H54 (cell line): ENCODE data around the gene FHIT.

ENCODE experiments used
- DNase-seq: peaks from one replicate; pipeline ENCODE4 v3.0.0; 2011; ENCODE audit warnings: low spot score, mixed read lengths; ENCODE audit not compliant: insufficient read length
- FAIRE-seq: peaks from 3 replicates; lab custom pipeline; 2011; peaks lifted over from hg19 to GRCh38; lab: Jason Lieb, UNC
- POLR2A ChIP-seq: IDR thresholded peaks from 2 replicates; pipeline ENCODE4 v1.6.1; 2011; ENCODE audit warnings: low read depth, mild to moderate bottlenecking, low read length

Gene FHIT

GRCh38 chr3:60323180-60323579 is 928.1 kb downstream of the FHIT start:
- no peak for TF ChIP-seq POLR2A

GRCh38 chr3:60322298-60322856 is 928.9 kb downstream of the FHIT start:
- DNase-seq: no peak
- no peak for TF ChIP-seq POLR2A
- FAIRE-seq: no peak

More at GRCh38 chr3:60323180-60323579, 928.1 kb downstream of the FHIT start:
- no peak for FAIRE-seq
- no peak for DNase-seq

DNA sequence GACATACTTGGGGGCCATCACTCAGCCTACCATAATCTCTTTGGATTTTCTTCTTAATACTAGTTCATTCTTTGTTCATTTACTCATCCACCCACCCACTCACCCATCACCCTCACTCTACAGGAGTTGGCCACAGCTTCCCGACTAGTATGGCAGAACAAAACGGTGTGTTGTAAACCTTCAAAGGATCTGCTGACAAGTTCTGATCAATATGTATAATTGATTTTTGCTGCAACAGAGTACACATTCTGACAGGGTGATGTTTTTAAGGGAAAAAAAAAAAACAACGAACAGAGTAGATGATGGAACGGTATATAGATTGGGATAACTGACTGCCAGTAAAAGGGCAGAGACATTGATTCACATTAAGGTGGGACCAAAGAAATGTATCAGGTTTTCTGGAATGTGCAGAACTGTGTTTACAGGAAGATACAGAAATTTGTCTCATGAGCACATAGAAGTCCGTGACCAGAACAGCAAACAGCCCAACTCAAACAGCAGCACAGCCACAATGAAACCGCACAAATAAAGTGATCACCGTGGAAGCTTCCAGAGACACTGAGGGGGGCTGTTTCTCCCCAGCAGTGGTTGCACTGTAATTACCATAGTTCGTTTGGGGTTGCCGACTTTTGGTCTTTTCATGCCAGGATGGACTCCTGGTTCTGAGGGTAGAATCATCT is 931.9 kb downstream of the FHIT start:
- FAIRE-seq: no peak
- DNase-seq: no peak
- TF ChIP-seq POLR2A: no peak

GRCh38 chr3:60316121-60316797 is 935.0 kb downstream of the FHIT start:
- no peak for TF ChIP-seq POLR2A
- DNase-seq (no peak), FAIRE-seq (no peak)

DNA sequence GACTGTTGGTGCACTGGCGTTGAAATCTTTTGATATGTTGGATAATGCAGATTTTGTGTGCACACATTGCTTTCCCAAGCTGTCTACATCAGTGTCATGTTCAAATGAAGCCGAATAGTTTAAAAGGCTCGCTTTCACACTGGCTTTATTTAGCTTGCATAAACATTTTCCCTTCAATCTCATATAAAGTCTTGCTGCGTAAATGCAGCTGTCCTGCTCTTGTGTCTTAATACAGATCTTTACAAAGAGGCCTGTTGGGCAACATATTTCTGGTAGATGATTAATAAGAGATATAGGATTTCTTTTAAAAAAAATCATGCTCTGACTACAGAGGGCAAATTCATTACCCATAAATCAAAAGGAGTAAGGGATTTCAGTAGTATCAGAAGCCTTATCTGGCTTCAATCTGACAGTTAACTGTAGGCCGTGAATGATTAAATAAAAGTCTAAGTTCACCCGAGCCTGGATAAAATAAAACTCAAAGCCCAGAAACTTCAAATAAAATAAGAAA is 937.2 kb downstream of the FHIT start:
- no peak for FAIRE-seq
- no peak for TF ChIP-seq POLR2A
- DNase-seq: no peak

DNA sequence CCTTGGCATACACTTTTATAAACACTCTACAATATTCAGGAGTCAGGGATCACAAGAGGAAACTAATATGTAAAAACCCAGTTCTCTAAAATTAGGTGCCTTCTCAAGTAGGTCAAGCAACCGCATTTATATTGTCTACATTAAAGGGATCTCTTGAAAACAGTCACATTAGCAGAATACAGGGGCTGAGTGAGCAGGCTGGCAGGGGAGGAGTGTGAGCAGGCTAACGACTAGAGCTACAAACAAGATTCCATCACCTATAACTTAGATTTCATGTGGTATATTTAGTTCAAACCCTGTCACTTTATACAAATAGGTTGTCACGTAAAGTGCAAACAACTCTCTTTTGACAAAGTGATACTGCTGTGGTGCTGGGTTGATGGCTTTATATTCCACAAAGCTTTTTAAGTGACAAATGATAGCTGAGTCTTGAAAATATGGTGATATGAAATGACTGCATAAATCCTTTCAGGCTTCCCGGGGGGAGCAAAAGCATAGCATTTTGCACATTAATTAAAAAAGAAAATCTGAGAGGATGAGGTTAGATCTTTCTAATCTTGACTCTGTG is 937.9 kb downstream of the FHIT start:
- DNase-seq (no peak), FAIRE-seq (no peak)
- no peak for TF ChIP-seq POLR2A

GRCh38 chr3:60309539-60310268 is 941.5 kb downstream of the FHIT start:
- FAIRE-seq (no peak), DNase-seq (no peak)
- no peak for TF ChIP-seq POLR2A

GRCh38 chr3:60308808-60309207 is 942.4 kb downstream of the FHIT start:
- DNase-seq (no peak), FAIRE-seq (no peak)
- no peak for TF ChIP-seq POLR2A

DNA sequence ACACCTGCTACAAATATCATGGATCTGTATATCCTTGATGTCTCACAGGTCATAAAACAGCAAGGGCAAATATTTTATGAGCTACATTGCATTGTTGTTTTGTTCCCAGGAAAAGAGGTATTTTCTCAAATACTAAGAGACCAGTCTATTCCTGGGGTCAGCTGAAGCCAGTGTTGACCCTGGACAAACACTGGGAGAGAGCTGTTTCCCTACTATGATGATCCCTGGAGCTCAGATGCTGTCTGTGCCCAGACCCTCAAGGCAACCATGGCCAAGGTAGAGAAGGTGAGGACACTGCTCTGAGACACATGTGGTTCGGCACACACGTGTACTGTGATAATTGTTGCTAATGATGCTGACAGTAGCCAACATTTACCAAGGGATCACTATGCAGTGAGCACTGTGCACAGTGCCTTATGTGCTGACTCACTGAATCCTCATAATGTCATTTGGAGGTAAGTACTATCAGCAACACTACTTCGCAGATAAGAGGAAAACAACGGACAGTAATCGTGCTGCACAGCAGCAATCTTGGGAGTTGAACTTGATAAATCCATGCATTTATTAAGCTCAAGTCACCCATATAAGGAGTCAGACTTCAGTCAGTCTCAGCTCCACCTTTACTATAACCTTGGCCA is 943.6 kb downstream of the FHIT start:
- FAIRE-seq: no peak
- no peak for TF ChIP-seq POLR2A
- no peak for DNase-seq

DNA sequence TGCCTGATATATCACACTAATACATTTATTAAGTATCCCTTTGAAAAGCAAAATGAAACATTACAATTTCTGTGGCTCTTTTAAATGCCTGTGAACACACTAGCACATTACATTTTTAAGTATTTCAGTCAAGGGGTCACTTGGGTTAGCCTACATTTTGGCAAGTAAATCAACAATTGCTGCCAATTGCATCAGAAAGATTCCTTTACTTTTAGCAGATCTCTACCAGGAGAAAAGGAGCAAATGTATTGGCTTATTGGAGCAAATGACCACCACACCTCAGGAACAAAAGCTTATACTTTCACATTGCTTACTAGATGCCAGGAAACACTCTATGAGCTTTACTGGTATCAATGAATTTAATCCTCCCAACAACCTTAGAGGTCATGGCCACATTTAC is 947.1 kb downstream of the FHIT start:
- FAIRE-seq (no peak), DNase-seq (no peak)
- no peak for TF ChIP-seq POLR2A

GRCh38 chr3:60303160-60303559 is 948.1 kb downstream of the FHIT start:
- DNase-seq (no peak), FAIRE-seq (no peak)
- TF ChIP-seq POLR2A: no peak

- peak; percentile 1 for DNase-seq
- TF ChIP-seq POLR2A: no peak
- FAIRE-seq: peak; percentile 73
Measured at GRCh38 chr3:60301142-60301541, 950.1 kb downstream of the FHIT start.

DNA sequence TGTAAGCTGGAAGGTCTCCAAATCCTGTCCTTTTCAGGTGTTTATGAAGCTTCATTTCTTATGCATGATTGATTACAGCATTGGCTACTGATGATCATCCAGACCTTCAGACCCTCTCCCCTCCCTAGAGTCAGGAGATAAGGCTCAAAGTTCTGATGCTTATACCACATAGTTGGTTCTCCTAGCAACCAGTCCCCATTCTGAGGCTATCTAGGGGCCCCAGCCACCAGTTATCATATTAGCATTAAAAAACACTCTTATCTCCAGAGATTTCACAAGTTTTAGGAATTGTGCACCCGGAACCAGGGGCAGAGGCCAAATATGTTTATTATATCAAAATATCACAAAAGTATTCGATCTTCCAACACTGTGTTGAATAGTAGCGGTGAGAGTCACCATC is 953.1 kb downstream of the FHIT start:
- DNase-seq (no peak), FAIRE-seq (no peak)
- TF ChIP-seq POLR2A: no peak
